Caco-2 (cell line): ENCODE results near the gene TRIM66. TPM values are rescaled to one million over a fixed set of nuclear protein-coding genes. Genes with fewer than 3 reads are reported as not detected.

Experiments used
- BruUV-seq: library from RNA; stranded (reverse); fragments of 400-500 nt; replicated peaks from 2 replicates; lab custom pipeline; 2021; lab: Mats Ljungman, UMichigan
- CTCF ChIA-PET: fragments of 300-600 bp; sonication (Branson Sonifier 250); formaldehyde crosslinking; loops from one replicate; lab custom pipeline; 2022; ENCODE audit warnings: antibody characterized with exemption; lab: Charles Lee
- POLR2A ChIA-PET: fragments of 300-600 bp; sonication (Branson Sonifier 250); formaldehyde crosslinking; loops from one replicate; lab custom pipeline; 2022; ENCODE audit warnings: antibody characterized with exemption; lab: Charles Lee
- DNase-seq, 2 experiments: peaks; one replicate each; pipeline versions ENCODE4 v3.0.0 to v3.0.0-alpha.2; 2020 to 2022
- H3K27me3 ChIP-seq: replicated peaks from 2 replicates; pipeline ENCODE4 v1.6.0; 2011; ENCODE audit warnings: low read length; ENCODE audit not compliant: control insufficient read depth, insufficient read depth
- H3K36me3 ChIP-seq: 2 replicates; pipeline ENCODE4 v1.5.1; 2011; ENCODE audit warnings: low read length; ENCODE audit not compliant: control insufficient read depth, insufficient read depth
- H3K4me1 ChIP-seq: fragments of 250-450 bp; sonication (Bioruptor Pico); 2 replicates; pipeline ENCODE4 v1.5.1; 2020; ENCODE audit warnings: mild to moderate bottlenecking
- H3K4me3 ChIP-seq: 2 replicates; pipeline ENCODE4 v1.5.1; 2011; ENCODE audit warnings: low read depth, mild to moderate bottlenecking, control low read depth, low read length
- H3K9me3 ChIP-seq: fragments of 250-450 bp; sonication (Bioruptor Pico); 2 replicates; pipeline ENCODE4 v1.5.1; 2020; ENCODE audit warnings: mild to moderate bottlenecking, moderate library complexity
- H3K27ac Mint-ChIP-seq: one replicate; pipeline ENCODE4 v1.8.0; 2022; ENCODE audit warnings: mixed read lengths; ENCODE audit not compliant: unreplicated experiment
- H3K27me3 Mint-ChIP-seq: one replicate; pipeline ENCODE4 v1.8.0; 2022; ENCODE audit warnings: mixed read lengths; ENCODE audit not compliant: insufficient read depth, unreplicated experiment
- H3K36me3 Mint-ChIP-seq: one replicate; pipeline ENCODE4 v1.8.0; 2022; ENCODE audit warnings: mild to moderate bottlenecking, mixed read lengths; ENCODE audit not compliant: insufficient read depth, unreplicated experiment
- H3K4me1 Mint-ChIP-seq: one replicate; pipeline ENCODE4 v1.8.0; 2022; ENCODE audit warnings: low read depth, mixed read lengths; ENCODE audit not compliant: unreplicated experiment
- H3K4me3 Mint-ChIP-seq: one replicate; pipeline ENCODE4 v1.8.0; 2022; ENCODE audit warnings: mild to moderate bottlenecking, moderate library complexity, mixed read lengths; ENCODE audit not compliant: unreplicated experiment
- H3K9me3 Mint-ChIP-seq: one replicate; pipeline ENCODE4 v1.8.0; 2022; ENCODE audit warnings: mixed read lengths; ENCODE audit not compliant: unreplicated experiment
- CTCF ChIP-seq, 2 experiments: fragments of 200-600 bp in 1 of 2; IDR thresholded peaks; 1 replicate in 1 of 2; 2 replicates in 1 of 2; pipeline versions ENCODE4 v1.5.1 to v1.8.0; 2011 to 2022; ENCODE audit warnings: antibody characterized with exemption in 1 of 2, control low read depth in 1 of 2, inconsistent platforms in 1 of 2, low read depth in 1 of 2, low read length in 1 of 2, mild to moderate bottlenecking in 1 of 2, moderate library complexity in 1 of 2; ENCODE audit not compliant: insufficient read depth in 1 of 2, severe bottlenecking in 1 of 2, unreplicated experiment in 1 of 2
- intact Hi-C: fragments of 100-400 bp; cut with micrococcal nuclease; formaldehyde crosslinking; loops from one replicate; pipeline ENCODE4 v1.10.0; 2022; ENCODE audit not compliant: unreplicated experiment
- total RNA-seq: library from RNA; stranded (reverse); gene quantifications from 2 replicates; pipeline ENCODE4 v1.2.3, GENCODE V29; 2022

Gene TRIM66
- total RNA-seq, 1 experiment from 2014 or later: 18.4 TPM

DNA sequence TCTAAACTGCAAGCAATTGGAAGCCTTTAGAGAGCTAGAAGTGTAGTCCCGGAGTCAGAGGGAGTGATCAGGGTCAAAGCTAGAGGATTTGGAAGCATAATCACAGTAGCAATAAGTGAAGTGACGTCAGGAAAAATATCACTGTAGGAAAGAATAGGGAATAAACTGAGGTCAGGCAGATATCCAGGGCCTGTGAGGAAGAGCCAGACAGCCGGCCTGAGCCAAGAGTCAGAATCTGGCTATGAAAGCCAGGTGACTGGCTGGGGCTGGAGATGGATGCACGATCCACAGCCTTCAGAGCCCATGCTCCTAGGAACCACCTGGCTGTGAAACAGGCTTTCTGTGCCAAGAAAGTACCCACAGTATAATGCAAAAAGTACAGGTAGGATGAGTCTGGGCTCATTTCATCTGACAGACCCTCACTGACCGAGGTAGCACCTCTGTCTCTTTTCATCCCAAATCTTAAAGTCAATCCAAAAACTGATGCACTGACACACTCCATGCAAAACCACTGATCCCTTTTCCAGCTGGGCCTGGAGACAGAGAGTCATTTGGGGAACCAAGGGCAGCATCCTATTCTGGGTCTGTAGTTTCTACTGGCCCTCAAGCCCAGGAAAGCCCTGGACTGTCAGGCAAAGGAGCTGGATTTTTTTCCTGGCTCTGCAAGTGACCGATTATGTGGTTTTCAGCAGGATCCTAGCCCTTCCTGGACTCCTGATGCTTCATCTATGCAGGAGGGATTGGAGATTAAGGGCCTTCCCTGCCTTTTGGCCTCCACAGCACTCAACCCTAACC lies 21.3 kb downstream of the TRIM66 start:
- no peak overlapping the region for H3K4me3 ChIP-seq
- no peak overlapping the region for H3K4me3 Mint-ChIP-seq
- no peaks in the 10 kb centered on the region for H3K27me3 ChIP-seq
- no peaks in the 10 kb centered on the region for H3K4me1 ChIP-seq
- no peak for TF ChIP-seq CTCF (IDR thresholded peaks at IDR 0.05; ENCODE audit: insufficient read depth in 1 of 2, low read depth in 1 of 2, low read length in 1 of 2, severe bottlenecking in 1 of 2, unreplicated experiment in 1 of 2)
- no peak overlapping the region for H3K27ac Mint-ChIP-seq
- no TSS peak for BruUV-seq
- H3K9me3 ChIP-seq: no peaks in the 10 kb centered on the region
- H3K27me3 Mint-ChIP-seq: no peaks in the 10 kb centered on the region
- H3K4me1 Mint-ChIP-seq: no peaks in the 10 kb centered on the region
- DNase-seq: no peak
- CTCF ChIA-PET: no interaction called here
- intact Hi-C loops: no loop called here
- no peaks in the 10 kb centered on the region for H3K36me3 Mint-ChIP-seq
- H3K9me3 Mint-ChIP-seq: no peaks in the 10 kb centered on the region
- POLR2A ChIA-PET: no interaction called here
- H3K36me3 ChIP-seq: no peaks in the 10 kb centered on the region

DNA sequence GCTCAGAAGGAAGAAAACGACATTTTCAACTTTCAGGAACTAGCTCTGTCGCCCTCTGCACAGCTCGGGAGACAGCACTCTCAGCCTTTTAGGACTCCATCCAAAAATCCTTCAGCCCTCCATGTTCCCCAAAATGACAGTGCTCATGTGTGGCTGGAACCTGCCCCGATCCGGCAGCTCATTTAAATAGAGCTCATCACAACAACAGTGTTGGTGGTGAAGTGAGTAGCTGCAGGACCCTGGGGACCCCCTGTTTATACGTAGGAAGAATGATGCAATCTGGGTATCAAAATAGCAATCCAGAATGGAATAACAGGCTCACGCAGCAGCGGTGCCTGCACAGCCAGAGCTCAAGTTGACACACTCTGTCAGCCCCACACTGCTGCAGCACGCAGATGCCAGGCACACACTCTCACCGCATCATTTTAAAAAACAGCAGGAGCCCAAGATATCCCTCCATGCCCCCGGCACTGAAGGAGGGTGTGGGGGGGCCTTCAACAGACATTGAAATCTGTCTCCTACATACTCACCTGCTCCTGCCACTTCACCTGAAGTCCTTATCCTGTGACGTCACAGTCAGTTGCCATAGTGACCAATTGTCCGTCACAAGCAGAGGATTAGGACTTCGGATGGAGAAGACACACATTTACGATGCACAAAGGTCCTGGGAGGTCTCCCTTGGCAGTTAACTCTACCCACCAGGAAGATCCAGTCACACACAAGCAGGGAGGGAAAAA lies 24.0 kb downstream of the TRIM66 start:
- intact Hi-C loops: no loop called here
- no peak overlapping the region for H3K27ac Mint-ChIP-seq

More for the DNA sequence above, 24.0 kb downstream of the TRIM66 start:
- BruUV-seq: no TSS peak
- H3K4me1 ChIP-seq: no peaks in the 10 kb centered on the region
- no peak for TF ChIP-seq CTCF (IDR thresholded peaks at IDR 0.05; ENCODE audit: insufficient read depth in 1 of 2, low read depth in 1 of 2, low read length in 1 of 2, severe bottlenecking in 1 of 2, unreplicated experiment in 1 of 2)
- no peaks in the 10 kb centered on the region for H3K36me3 ChIP-seq
- H3K9me3 ChIP-seq: no peaks in the 10 kb centered on the region
- ChIA-PET CTCF (interaction anchor here (0.5 kb wide), 1 partner anchor 78 kb away, joined by 3 read pairs; no protein-coding TSS in a partner anchor), POLR2A (no interaction called here)
- no peak for DNase-seq
- Mint-ChIP-seq H3K36me3 (no peaks in the 10 kb centered on the region), H3K9me3 (no peaks in the 10 kb centered on the region), H3K4me3 (no peak overlapping the region), H3K4me1 (peaks cover 5% of the 10 kb centered on the region), H3K27me3 (no peaks in the 10 kb centered on the region)
- H3K4me3 ChIP-seq: no peak overlapping the region
- no peaks in the 10 kb centered on the region for H3K27me3 ChIP-seq
